Brain microvascular endothelial cell (primary cell): ENCODE results near the gene PRR30.

Source experiments
- DNase-seq: peaks from one replicate; pipeline ENCODE4 v3.0.0-alpha.2; 2020
- H3K27ac ChIP-seq: fragments of 250-450 bp; sonication (Bioruptor Pico); 2 replicates; pipeline ENCODE4 v1.5.1; 2020; ENCODE audit warnings: mild to moderate bottlenecking, moderate library complexity
- H3K27me3 ChIP-seq: fragments of 250-450 bp; sonication (Bioruptor Pico); replicated peaks from 2 replicates; pipeline ENCODE4 v1.5.1; 2020; ENCODE audit warnings: mild to moderate bottlenecking
- H3K36me3 ChIP-seq: fragments of 250-450 bp; sonication (Bioruptor Pico); replicated peaks from 2 replicates; pipeline ENCODE4 v1.5.1; 2020; ENCODE audit warnings: mild to moderate bottlenecking
- H3K4me3 ChIP-seq: 2 replicates; pipeline ENCODE4 v1.5.1; 2011; ENCODE audit warnings: low read depth, mild to moderate bottlenecking, control low read depth, low read length, moderate library complexity
- CTCF ChIP-seq: IDR thresholded peaks from 2 replicates; pipeline ENCODE4 v1.5.1; 2011; ENCODE audit warnings: low read depth, mild to moderate bottlenecking, moderate library complexity, low read length, control low read depth, inconsistent platforms; ENCODE audit errors: missing control alignments
- in situ Hi-C: cut with HindIII; loops from 2 replicates; pipeline ENCODE4 v1.10.0; 2017; ENCODE audit warnings: low sequenced_read_pairs, low pct_ligation_motif_present

Gene PRR30

DNA sequence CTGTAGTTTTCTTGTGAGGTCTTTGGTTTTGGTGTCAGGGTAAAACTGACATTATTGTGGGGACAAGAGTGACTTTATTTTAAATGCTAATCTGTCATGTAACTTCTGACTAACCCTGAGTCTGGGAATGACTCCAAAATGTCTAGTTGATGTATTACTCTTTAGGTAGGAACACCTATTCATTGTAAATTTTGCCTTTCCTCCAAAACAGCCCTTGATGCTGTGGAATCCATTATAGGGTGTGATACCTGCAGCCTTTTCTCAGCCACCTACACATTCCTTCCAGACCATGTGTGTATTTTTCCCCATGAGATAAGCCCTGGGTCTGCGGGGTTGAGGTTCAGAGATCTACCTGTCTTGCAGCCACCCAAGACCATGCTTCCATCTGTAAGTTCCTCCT, 4.1 kb upstream of the PRR30 start:
- Histone ChIP-seq H3K27me3 (no peaks in the 10 kb centered on the region), H3K4me3 (no peak overlapping the region), H3K27ac (no peak overlapping the region), H3K36me3 (no peaks in the 10 kb centered on the region)
- no peak for DNase-seq
- TF ChIP-seq CTCF, result no peak
- in situ Hi-C loops, result no loop called here

GRCh38 chr2:27138111-27138510, 1.1 kb downstream of the PRR30 start:
- Histone ChIP-seq H3K4me3 (no peak overlapping the region), H3K27ac (no peak overlapping the region), H3K27me3 (no peaks in the 10 kb centered on the region), H3K36me3 (no peaks in the 10 kb centered on the region)
- TF ChIP-seq CTCF, result no peak
- DNase-seq, result no peak
- in situ Hi-C loops, result no loop called here

- in situ Hi-C loops, result no loop called here
- H3K36me3 ChIP-seq, result no peaks in the 10 kb centered on the region
- H3K4me3 ChIP-seq, result no peak overlapping the region
- no peak for TF ChIP-seq CTCF
- no peak for DNase-seq
- H3K27ac ChIP-seq, result no peak overlapping the region
- no peaks in the 10 kb centered on the region for H3K27me3 ChIP-seq
These were observed 1.8 kb downstream of the PRR30 start for GRCh38 chr2:27137322-27137935.

DNA sequence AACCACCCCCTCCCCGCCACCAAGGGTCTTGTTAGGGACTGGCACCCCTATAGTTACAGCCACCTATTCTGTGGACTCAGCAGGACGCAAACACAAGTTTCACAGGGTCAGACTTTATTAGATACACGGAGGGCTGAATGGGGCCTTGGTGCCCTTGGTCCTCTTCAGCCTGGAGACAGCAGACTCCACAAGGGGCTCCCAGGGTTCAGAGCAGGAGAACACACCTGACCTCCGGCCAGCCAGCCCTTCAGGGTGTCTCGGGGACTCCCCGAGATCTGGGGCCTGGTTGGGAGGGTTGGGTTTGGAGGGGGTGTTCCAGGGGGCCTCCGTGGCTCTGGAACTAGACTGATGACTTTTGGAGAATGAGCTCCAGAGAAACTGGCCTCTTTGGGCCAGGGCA, 2.5 kb downstream of the PRR30 start:
- in situ Hi-C loops, result no loop called here
- no peak for TF ChIP-seq CTCF
- Histone ChIP-seq H3K27ac (no peak overlapping the region), H3K27me3 (no peaks in the 10 kb centered on the region), H3K4me3 (no peak overlapping the region), H3K36me3 (peaks cover 1% of the 10 kb centered on the region)
- no peak for DNase-seq

- Histone ChIP-seq H3K27me3 (no peaks in the 10 kb centered on the region), H3K27ac (no peak overlapping the region), H3K36me3 (peaks cover 12% of the 10 kb centered on the region), H3K4me3 (no peak overlapping the region)
- no peak for DNase-seq
- in situ Hi-C loops, result no loop called here
- TF ChIP-seq CTCF, result no peak
These were observed 3.7 kb downstream of the PRR30 start for GRCh38 chr2:27135478-27135955.
